ENCODE data around the gene MRPS18C. TPM values are rescaled to one million over a fixed set of nuclear protein-coding genes. Genes with fewer than 3 reads are reported as not detected.

Gene MRPS18C
- total and polyA plus RNA-seq, 9 of the 15 experiments (the other 6 are each of a cell fraction or from before 2014, with no cell fraction given), result 54.3 to 390 (median 138) TPM

DNA sequence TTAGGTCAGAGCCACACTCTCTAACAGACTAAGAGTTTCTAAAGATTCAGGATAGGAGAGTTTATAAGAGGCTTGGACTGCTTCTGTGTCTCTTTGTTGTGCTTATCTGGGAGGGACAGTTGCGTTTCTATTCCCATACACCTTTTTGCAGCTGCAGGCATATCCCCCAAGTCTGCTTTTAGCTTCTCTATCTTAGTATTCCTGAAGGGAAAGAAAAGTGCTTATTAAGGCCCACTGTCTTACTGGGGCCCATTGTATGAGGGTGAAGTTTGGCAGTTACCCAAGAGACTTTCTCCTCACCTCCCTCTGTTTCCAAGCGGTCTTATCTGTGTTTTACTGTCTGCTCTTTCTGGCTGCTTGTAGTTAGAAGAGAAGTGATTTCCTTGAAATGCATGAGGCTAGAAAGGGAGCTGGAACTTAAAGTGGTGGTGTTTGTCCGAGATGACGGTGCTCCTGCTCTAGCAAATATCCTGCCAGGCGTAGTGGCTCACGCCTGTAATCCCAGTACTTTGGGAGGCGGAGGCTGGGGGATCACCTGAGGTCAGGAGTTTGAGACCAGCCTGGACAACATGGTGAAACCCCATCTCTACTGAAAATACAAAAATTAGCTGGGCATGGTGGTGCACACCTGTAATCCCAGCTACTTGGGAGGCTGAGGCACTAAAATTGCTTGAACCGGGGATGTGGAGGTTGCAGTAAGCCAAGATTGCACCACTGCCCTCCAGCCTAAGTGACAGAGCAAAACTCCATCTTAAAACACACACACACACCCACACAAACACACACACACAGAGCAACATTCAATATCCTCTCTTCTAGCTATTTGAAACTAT is 40.4 kb downstream of the MRPS18C start (continued):
- 0 out of 2 replicates have a peak, but pooled peaks have one; percentile 33 for TF ChIP-seq CUX1 (CRISPR knock-in tag; IDR thresholded peaks at IDR 0.05)
- TF ChIP-seq LEF1 (IDR thresholded peaks at IDR 0.05), result peak; percentile 90
- TF ChIP-seq TCF3 (CRISPR knock-in tag; IDR thresholded peaks at IDR 0.05), result peak; percentile 94
- peak; percentile 40 to 49; a peak in 1 of 4 replicates for TF ChIP-seq TBL1XR1 (IDR thresholded peaks at IDR 0.05; ENCODE audit: low read length in 2 of 2)
- TF ChIP-seq CCNT2 (IDR thresholded peaks at IDR 0.05; ENCODE audit: borderline replicate concordance, extremely low read depth, insufficient read length, low read depth, low read length), result peak; percentile 51
- peak; percentile 73 for TF ChIP-seq EP300 (IDR thresholded peaks at IDR 0.05; ENCODE audit: low read length)
- TF ChIP-seq ZNF274 (IDR thresholded peaks at IDR 0.05; ENCODE audit: borderline replicate concordance, low read depth, low read length), result peak; percentile 61; the same call in 1 of the 2 replicates
- 0 out of 4 replicates have a peak, but pooled peaks of 1 of the 2 experiments have one; percentile 16 for TF ChIP-seq FOXK2 (conservative IDR thresholded peaks at IDR 0.05 in 1 of 2, IDR thresholded peaks at IDR 0.05 in 1 of 2; ENCODE audit: low read depth in 2 of 2)
- TF ChIP-seq TCF7 (IDR thresholded peaks at IDR 0.05; ENCODE audit: borderline replicate concordance), result 0 out of 2 replicates have a peak, but pooled peaks have one; percentile 34
- peak in 1 of 2 experiments; percentile 34; a peak in 1 of 4 replicates for TF ChIP-seq MAZ (CRISPR knock-in tag; conservative IDR thresholded peaks at IDR 0.05 in 1 of 2, IDR thresholded peaks at IDR 0.05 in 1 of 2)
- TF ChIP-seq ZNF316 (IDR thresholded peaks at IDR 0.05), result peak; percentile 32; the same call in 1 of the 2 replicates
- TF ChIP-seq POLR2AphosphoS5 (IDR thresholded peaks at IDR 0.05; ENCODE audit: control insufficient read depth, insufficient read depth, low read depth, low read length), result peak; percentile 68
- TF ChIP-seq KLF1 (tag; IDR thresholded peaks at IDR 0.05), result peak; percentile 39; the same call in 1 of the 2 replicates
- TF ChIP-seq, protein P1, sequence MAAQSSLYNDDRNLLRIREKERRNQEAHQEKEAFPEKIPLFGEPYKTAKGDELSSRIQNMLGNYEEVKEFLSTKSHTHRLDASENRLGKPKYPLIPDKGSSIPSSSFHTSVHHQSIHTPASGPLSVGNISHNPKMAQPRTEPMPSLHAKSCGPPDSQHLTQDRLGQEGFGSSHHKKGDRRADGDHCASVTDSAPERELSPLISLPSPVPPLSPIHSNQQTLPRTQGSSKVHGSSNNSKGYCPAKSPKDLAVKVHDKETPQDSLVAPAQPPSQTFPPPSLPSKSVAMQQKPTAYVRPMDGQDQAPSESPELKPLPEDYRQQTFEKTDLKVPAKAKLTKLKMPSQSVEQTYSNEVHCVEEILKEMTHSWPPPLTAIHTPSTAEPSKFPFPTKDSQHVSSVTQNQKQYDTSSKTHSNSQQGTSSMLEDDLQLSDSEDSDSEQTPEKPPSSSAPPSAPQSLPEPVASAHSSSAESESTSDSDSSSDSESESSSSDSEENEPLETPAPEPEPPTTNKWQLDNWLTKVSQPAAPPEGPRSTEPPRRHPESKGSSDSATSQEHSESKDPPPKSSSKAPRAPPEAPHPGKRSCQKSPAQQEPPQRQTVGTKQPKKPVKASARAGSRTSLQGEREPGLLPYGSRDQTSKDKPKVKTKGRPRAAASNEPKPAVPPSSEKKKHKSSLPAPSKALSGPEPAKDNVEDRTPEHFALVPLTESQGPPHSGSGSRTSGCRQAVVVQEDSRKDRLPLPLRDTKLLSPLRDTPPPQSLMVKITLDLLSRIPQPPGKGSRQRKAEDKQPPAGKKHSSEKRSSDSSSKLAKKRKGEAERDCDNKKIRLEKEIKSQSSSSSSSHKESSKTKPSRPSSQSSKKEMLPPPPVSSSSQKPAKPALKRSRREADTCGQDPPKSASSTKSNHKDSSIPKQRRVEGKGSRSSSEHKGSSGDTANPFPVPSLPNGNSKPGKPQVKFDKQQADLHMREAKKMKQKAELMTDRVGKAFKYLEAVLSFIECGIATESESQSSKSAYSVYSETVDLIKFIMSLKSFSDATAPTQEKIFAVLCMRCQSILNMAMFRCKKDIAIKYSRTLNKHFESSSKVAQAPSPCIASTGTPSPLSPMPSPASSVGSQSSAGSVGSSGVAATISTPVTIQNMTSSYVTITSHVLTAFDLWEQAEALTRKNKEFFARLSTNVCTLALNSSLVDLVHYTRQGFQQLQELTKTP (IDR thresholded peaks at IDR 0.05; ENCODE audit: low read depth in 1 of 2, partially characterized antibody in 2 of 2), result peak in 1 of 2 experiments; percentile 70
- TF ChIP-seq TAF9B (IDR thresholded peaks at IDR 0.05; ENCODE audit: partially characterized antibody), result peak; percentile 9
- TF ChIP-seq GTF2E2 (tag; IDR thresholded peaks at IDR 0.05), result 0 out of 2 replicates have a peak, but pooled peaks have one; percentile 42
